ENCODE results near the gene SEMA6D. TPM values are rescaled to one million over a fixed set of nuclear protein-coding genes. Genes with fewer than 3 reads are reported as not detected.

SEMA6D gene
- total and polyA plus RNA-seq, 10 of the 15 experiments (the other 5 are each of a cell fraction or from before 2014, with no cell fraction given), result 0.01 to 0.52 (median 0.09) TPM; not detected in 6

- no peak for TF ChIP-seq MXI1 (IDR thresholded peaks at IDR 0.05; ENCODE audit: low read depth, low read length)
- TF ChIP-seq NKRF (conservative IDR thresholded peaks at IDR 0.05), result no peak
- no peak for TF ChIP-seq RCOR1 (conservative IDR thresholded peaks at IDR 0.05; ENCODE audit: low read depth, low read length)
- no peak for TF ChIP-seq NR2F1 (conservative IDR thresholded peaks at IDR 0.05)
- no peak for TF ChIP-seq PAX8 (IDR thresholded peaks at IDR 0.05)
- TF ChIP-seq NBN (IDR thresholded peaks at IDR 0.05), result no peak
- no peak for TF ChIP-seq NRF1 (conservative IDR thresholded peaks at IDR 0.05; ENCODE audit: low read depth, low read length)
- no peak for TF ChIP-seq CEBPZ (IDR thresholded peaks at IDR 0.05; ENCODE audit: low read depth, low read length)
- TF ChIP-seq ATF2 (IDR thresholded peaks at IDR 0.05; ENCODE audit: low read length), result no peak
- no peak for TF ChIP-seq MEF2B (IDR thresholded peaks at IDR 0.05; ENCODE audit: partially characterized antibody, poor library complexity, severe bottlenecking)
- TF ChIP-seq POLR2AphosphoS5 (IDR thresholded peaks at IDR 0.05; ENCODE audit: low read length), result no peak
- no peak overlapping the region for H2AFZ ChIP-seq (ENCODE audit: control insufficient read depth, low read depth, low read length)
- H3K36me3 ChIP-seq (ENCODE audit: control insufficient read depth in 2 of 2, insufficient read depth in 2 of 2, low read length in 1 of 2), result no peaks in the 10 kb centered on the region
- FAIRE-seq (no peak), DNase-seq (ENCODE audit: low read depth, low spot score) (no peak), ATAC-seq (no peak)
- H4K20me1 ChIP-seq (ENCODE audit: control insufficient read depth, insufficient read depth), result no peaks in the 10 kb centered on the region
- ChIA-PET SMC1A (ENCODE audit: uncharacterized antibody, unreplicated experiment) (no interaction called here), POLR2A (no interaction called here), CTCF (no interaction called here), RAD21 (ENCODE audit: unreplicated experiment) (no interaction called here)
- no peaks in the 10 kb centered on the region for H3K9me3 ChIP-seq (replicated peaks; ENCODE audit: control insufficient read depth, insufficient read depth, low read length)
- no peak overlapping the region for H3K4me2 ChIP-seq (ENCODE audit: control insufficient read depth, insufficient read depth)
- 25% methylated on average over 7 of the region's 7 CpGs for WGBS (ENCODE audit: insufficient coverage, insufficient replicate concordance, low lambda C conversion rate, missing lambda C conversion rate)
- peaks cover 7 to 14% of the 10 kb centered on the region in 2 experiments for H3K27me3 ChIP-seq (replicated peaks in 1 of 2; ENCODE audit: control insufficient read depth in 2 of 2, insufficient read depth in 2 of 2, low read length in 1 of 2)
- intact Hi-C loops (cut with micrococcal nuclease; ENCODE audit: unreplicated experiment) (no loop called here), in situ Hi-C loops (cut with MboI) (no loop called here)
- no TSS peak for BruUV-seq (replicated peaks)
- no peak overlapping the region for H3K4me3 ChIP-seq
- H3K27ac ChIP-seq (ENCODE audit: control insufficient read depth, insufficient read depth), result no peak overlapping the region
- H3K79me2 ChIP-seq (ENCODE audit: control insufficient read depth, insufficient read depth, low read length), result no peaks in the 10 kb centered on the region
- no peaks in the 10 kb centered on the region for H3K4me1 ChIP-seq (ENCODE audit: control insufficient read depth, insufficient read depth, low read length)
- no peak overlapping the region for H3K9ac ChIP-seq (ENCODE audit: control insufficient read depth, insufficient read depth, low read length)
Observed at GRCh38 chr15:47715402-47715801, 1.9 kb upstream of the SEMA6D start.
